WTC11 (cell line): ENCODE results near the gene GABBR2.

Experiments used
- ATF1 ChIP-seq: sonication (generic); formaldehyde crosslinking; IDR thresholded peaks from 2 replicates; pipeline ENCODE4 v1.8.1; 2023; ENCODE audit warnings: mild to moderate bottlenecking, moderate library complexity, missing genetic modification reagents
- CREM ChIP-seq: sonication (generic); formaldehyde crosslinking; IDR thresholded peaks from 2 replicates; pipeline ENCODE4 v1.8.1; 2022; ENCODE audit warnings: mild to moderate bottlenecking, missing genetic modification reagents, moderate library complexity
- FOXJ3 ChIP-seq: sonication (generic); formaldehyde crosslinking; IDR thresholded peaks from 2 replicates; pipeline ENCODE4 v1.9.0; 2021; ENCODE audit warnings: missing genetic modification reagents, mild to moderate bottlenecking, borderline replicate concordance
- MYBL2 ChIP-seq: sonication (generic); formaldehyde crosslinking; IDR thresholded peaks from 2 replicates; pipeline ENCODE4 v1.8.1; 2023; ENCODE audit warnings: mild to moderate bottlenecking, moderate library complexity, missing genetic modification reagents
- NFE2L1 ChIP-seq: sonication (generic); formaldehyde crosslinking; IDR thresholded peaks from 2 replicates; pipeline ENCODE4 v1.8.1; 2023; ENCODE audit warnings: missing genetic modification reagents
- PRRX2 ChIP-seq: fragments of 250-450 bp; sonication (Bioruptor Pico); IDR thresholded peaks from 2 replicates; pipeline ENCODE4 v1.8.0; 2021; ENCODE audit warnings: mild to moderate bottlenecking
- SMAD4 ChIP-seq: sonication (generic); formaldehyde crosslinking; IDR thresholded peaks from 2 replicates; pipeline ENCODE4 v1.8.0; 2022; ENCODE audit warnings: mild to moderate bottlenecking, missing genetic modification reagents
- TEAD4 ChIP-seq: sonication (generic); formaldehyde crosslinking; IDR thresholded peaks from 2 replicates; pipeline ENCODE4 v1.8.0; 2022; ENCODE audit warnings: mild to moderate bottlenecking, missing genetic modification reagents
- TF ChIP-seq, protein P1 (sequence below): fragments of 200-600 bp; IDR thresholded peaks from 2 replicates; pipeline ENCODE4 v1.8.0; 2022; ENCODE audit warnings: antibody characterized with exemption
- TF ChIP-seq, protein P2 (sequence below): sonication (generic); formaldehyde crosslinking; IDR thresholded peaks from 2 replicates; pipeline ENCODE4 v1.8.0; 2022; ENCODE audit warnings: mild to moderate bottlenecking, missing genetic modification reagents
- TF ChIP-seq, protein P3 (sequence below): sonication (generic); formaldehyde crosslinking; IDR thresholded peaks from 2 replicates; pipeline ENCODE4 v1.8.1; 2022; ENCODE audit warnings: missing genetic modification reagents, borderline replicate concordance

DNA sequence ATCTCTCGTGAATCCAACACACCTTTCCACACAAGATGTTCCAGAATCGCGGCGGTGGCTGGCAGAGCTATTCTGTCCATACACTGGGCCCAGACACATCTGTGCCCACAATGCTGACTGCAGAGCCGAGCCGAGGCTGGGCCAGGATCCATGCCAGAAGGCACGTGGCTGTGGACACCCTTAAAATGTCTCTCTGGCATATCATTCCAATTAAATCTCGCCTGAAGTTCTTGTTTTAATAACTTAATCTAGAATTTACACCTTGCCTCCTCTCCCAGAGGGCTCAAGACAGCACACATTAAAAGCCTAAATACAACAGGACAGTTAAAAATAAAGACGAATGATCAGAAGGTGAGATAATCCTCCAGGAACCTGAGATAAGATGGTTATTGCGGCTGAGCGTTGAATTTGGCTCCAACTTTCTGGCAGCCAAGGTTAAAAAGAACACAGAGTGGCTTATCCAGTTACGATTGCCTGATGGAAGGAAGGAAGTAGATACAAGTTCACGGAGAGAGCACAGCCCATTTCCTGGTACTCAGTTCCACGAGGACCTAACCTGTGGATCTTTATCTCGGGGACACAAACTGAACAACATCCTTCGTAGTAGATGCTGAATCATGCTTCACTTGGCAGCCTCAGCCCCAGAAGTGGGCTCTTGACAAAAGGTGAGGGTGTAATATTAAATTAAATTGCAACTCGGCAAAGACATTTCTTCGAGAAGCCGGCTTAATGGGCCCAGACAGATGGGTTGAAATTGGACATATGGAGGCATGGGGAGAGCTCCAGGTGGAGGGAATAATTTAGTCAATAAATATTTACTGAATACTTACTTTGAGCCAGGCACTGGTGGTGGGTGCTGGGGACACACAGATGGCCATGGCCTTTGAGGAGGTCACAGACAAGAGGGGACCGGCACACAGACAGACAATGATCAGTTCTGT lies 367.3 kb downstream of the GABBR2 start:
- TF ChIP-seq, protein P1, sequence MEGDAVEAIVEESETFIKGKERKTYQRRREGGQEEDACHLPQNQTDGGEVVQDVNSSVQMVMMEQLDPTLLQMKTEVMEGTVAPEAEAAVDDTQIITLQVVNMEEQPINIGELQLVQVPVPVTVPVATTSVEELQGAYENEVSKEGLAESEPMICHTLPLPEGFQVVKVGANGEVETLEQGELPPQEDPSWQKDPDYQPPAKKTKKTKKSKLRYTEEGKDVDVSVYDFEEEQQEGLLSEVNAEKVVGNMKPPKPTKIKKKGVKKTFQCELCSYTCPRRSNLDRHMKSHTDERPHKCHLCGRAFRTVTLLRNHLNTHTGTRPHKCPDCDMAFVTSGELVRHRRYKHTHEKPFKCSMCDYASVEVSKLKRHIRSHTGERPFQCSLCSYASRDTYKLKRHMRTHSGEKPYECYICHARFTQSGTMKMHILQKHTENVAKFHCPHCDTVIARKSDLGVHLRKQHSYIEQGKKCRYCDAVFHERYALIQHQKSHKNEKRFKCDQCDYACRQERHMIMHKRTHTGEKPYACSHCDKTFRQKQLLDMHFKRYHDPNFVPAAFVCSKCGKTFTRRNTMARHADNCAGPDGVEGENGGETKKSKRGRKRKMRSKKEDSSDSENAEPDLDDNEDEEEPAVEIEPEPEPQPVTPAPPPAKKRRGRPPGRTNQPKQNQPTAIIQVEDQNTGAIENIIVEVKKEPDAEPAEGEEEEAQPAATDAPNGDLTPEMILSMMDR = no peak
- no peak for TF ChIP-seq NFE2L1 (CRISPR knock-in tag)
- no peak for TF ChIP-seq CREM
- no peak for TF ChIP-seq TEAD4
- no peak for TF ChIP-seq FOXJ3
- TF ChIP-seq ATF1 (CRISPR knock-in tag) = no peak
- TF ChIP-seq SMAD4 (CRISPR knock-in tag) = no peak
- TF ChIP-seq MYBL2 = no peak
- no peak for TF ChIP-seq PRRX2
- TF ChIP-seq, protein P2, sequence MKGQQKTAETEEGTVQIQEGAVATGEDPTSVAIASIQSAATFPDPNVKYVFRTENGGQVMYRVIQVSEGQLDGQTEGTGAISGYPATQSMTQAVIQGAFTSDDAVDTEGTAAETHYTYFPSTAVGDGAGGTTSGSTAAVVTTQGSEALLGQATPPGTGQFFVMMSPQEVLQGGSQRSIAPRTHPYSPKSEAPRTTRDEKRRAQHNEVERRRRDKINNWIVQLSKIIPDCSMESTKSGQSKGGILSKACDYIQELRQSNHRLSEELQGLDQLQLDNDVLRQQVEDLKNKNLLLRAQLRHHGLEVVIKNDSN (CRISPR knock-in tag) = no peak
- TF ChIP-seq, protein P3, sequence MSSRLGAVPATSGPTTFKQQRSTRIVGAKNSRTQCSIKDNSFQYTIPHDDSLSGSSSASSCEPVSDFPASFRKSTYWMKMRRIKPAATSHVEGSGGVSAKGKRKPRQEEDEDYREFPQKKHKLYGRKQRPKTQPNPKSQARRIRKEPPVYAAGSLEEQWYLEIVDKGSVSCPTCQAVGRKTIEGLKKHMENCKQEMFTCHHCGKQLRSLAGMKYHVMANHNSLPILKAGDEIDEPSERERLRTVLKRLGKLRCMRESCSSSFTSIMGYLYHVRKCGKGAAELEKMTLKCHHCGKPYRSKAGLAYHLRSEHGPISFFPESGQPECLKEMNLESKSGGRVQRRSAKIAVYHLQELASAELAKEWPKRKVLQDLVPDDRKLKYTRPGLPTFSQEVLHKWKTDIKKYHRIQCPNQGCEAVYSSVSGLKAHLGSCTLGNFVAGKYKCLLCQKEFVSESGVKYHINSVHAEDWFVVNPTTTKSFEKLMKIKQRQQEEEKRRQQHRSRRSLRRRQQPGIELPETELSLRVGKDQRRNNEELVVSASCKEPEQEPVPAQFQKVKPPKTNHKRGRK (CRISPR knock-in tag) = no peak
